ENCODE data around the gene ITIH3.
"Not testable (repeated sequence)": the region's sequence is repeated elsewhere in the genome, so short reads cannot be mapped to it uniquely, and the experiment has no call there.

Gene ITIH3, protein sequence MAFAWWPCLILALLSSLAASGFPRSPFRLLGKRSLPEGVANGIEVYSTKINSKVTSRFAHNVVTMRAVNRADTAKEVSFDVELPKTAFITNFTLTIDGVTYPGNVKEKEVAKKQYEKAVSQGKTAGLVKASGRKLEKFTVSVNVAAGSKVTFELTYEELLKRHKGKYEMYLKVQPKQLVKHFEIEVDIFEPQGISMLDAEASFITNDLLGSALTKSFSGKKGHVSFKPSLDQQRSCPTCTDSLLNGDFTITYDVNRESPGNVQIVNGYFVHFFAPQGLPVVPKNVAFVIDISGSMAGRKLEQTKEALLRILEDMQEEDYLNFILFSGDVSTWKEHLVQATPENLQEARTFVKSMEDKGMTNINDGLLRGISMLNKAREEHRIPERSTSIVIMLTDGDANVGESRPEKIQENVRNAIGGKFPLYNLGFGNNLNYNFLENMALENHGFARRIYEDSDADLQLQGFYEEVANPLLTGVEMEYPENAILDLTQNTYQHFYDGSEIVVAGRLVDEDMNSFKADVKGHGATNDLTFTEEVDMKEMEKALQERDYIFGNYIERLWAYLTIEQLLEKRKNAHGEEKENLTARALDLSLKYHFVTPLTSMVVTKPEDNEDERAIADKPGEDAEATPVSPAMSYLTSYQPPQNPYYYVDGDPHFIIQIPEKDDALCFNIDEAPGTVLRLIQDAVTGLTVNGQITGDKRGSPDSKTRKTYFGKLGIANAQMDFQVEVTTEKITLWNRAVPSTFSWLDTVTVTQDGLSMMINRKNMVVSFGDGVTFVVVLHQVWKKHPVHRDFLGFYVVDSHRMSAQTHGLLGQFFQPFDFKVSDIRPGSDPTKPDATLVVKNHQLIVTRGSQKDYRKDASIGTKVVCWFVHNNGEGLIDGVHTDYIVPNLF

GRCh38 chr3:52794612-52795099 is at the start of gene ITIH3:
ITIH3 (plus strand) TSS chr3:52794796; CDS start chr3:52794804, 8 bp downstream.
- no peak for DNase-seq (ENCODE audit: low spot score)

GRCh38 chr3:52752045-52752660 is 42.4 kb upstream of the ITIH3 start:
- no peak for DNase-seq (ENCODE audit: low spot score)

DNA sequence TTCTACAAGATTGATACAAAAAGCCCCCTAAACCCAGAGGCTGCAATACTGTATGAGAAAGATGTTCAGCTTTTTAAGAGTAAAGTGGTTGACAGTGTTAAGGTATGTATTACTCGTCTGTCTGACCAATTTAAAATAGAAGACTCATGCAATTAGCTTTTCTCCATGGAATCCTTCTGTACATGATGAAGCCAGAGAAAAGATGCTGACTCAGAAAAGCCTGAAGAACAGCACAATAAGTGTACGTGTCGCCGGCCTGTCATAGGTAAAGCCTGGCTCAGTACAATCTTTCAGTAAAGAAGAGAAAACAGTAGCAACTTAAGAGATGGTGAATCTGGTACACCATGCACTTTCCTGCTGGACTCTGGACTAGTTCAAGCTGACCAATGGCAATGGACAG is 40.2 kb upstream of the ITIH3 start:
- DNase-seq (ENCODE audit: low spot score) = no peak

DNA sequence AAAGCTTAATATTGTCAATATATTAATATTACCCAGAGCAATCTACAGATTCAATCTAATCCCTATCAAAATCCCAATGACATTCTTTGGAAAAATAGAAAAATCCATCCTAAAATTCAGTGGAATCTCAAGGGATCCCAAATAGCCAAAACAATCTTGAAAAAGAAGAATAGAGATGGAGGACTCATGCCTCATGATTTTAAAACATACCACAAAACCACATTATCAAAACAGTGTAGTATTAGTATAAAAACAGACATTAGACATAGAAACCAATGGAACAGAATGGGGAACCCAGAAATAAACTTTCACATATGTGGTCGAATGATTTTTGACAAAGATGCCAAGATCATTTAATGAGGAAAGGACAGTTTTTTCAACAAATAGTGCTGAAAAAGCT is 38.5 kb upstream of the ITIH3 start:
- DNase-seq (ENCODE audit: low spot score) = no peak

- no peak for DNase-seq (ENCODE audit: low spot score)
These were observed 31.1 kb upstream of the ITIH3 start for GRCh38 chr3:52763466-52763865.

- peak; percentile 18 for DNase-seq (ENCODE audit: low spot score)
These were observed 24.7 kb upstream of the ITIH3 start for GRCh38 chr3:52769786-52770455.

GRCh38 chr3:52770496-52771333 is 23.9 kb upstream of the ITIH3 start, which contains the start of gene NEK4:
NEK4 (minus strand) TSS chr3:52770940; CDS start chr3:52770746, 194 bp downstream.
- DNase-seq (ENCODE audit: low spot score) = peak; percentile 93

DNA sequence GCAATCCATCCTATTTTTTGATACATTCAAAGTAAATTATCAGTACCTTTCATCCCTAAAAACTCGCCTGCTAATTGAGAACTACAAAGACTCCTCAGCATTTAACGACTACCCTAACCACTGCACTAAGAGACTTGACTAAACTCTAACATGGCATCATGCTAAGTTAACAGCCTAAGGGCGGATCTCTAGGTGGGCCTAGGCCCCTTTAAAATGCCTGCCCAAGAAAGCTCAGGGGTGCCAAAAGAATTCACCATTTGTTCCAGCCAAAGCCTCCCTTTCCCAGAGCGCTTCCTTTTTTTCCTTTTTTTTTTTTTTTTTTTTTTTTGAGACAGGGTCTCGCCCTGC is 23.3 kb upstream of the ITIH3 start:
- no peak for DNase-seq (ENCODE audit: low spot score)

- no peak for DNase-seq (ENCODE audit: low spot score)
These were observed 22.9 kb upstream of the ITIH3 start for GRCh38 chr3:52771702-52772101.

- DNase-seq (ENCODE audit: low spot score) = no peak
These were observed 21.1 kb upstream of the ITIH3 start for GRCh38 chr3:52773361-52774065.

DNA sequence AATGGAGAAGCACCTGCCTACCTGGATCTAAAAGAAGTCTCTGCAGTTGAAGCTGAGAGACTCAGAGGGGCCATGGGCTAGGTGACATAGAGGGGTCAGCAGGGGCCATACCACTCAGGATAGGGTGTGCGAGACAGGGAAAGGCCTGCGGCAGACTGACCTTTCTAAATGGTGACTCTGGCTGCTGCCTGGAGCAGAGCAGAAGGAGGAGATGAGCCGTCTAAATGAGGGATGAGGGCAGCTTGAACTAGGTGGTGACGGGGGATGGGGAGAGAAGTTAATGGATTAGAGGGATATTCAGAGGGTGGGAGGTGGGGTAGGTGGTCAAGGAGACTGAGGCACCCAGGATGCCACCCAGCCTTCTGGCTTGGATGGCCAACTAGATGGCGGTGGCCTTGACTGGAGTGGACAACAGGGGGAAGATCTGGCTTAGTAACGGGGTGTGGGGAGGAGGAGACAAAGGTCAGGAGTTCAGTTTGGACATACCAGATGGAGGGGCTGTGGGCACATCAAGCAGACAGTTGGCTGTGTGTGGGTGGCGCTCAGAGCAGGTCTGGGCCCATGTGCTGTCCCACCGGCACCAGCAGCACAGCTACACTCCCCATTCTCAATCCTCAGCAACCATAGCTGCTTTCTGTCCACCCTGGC is 20.4 kb upstream of the ITIH3 start:
- DNase-seq (ENCODE audit: low spot score) = no peak

DNA sequence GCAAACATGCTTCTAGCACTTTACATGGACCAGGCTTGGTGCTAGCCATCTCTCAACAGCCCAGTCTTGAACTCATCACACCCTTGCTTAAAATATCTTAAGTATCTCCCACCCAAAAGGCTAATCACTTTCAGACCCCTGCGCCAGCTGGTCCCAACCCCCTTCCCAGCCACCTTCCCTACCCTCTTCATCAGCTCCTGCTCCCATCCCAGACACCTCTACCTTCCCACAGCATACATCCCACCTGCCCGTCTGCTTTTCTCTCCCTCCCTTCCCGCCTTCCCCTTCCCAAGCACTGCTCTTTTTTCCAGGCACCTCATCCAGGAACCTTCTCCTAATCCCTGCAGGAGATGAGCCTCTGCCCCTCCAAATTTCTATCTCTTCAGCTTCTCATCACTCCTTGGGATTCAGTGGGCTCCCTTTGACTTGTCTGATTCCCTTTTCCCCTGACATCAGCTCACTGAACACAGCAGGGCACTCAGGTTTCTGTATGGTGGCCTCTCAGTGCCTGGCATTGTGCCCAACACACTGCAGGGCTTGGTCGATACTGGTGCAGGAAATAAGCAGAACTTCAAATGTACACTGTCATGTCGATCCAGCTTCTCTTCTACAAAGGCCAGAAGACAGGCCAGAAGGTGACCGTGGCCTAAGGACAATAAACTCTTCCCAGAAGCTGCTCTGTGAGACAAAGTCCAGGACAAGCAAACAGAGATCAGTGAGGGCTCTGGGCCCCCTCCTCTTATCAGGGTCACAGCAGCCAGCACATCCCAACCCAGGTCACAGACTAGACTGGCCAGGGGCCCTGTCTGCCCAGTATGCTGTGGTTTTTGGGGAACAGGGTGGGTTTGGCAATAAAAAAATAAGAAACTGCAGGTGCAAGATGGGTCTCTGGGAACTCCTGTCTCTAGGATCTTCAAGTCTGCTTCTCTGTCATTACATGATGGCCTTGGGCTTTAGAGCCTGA is 19.4 kb upstream of the ITIH3 start:
- no peak for DNase-seq (ENCODE audit: low spot score)

DNA sequence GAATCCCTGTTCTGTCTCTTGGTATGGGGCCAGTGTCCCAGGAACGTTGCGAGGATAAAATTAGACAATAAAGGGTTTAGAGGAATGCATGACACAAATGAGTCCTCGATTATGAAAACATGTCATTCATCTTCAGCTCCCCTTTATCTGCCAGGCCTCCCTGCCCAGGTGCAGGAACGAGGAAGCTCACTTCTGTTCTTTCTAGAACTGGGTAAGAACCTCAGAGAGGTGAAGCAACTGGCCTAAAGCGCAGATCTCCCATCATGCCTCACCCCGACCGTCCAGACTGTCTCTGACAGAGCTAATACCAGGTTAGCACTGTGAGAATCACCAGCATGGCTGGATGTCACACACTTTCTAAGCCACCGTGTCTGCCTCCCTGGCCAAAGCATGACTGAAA is 18.7 kb upstream of the ITIH3 start:
- no peak for DNase-seq (ENCODE audit: low spot score)

DNA sequence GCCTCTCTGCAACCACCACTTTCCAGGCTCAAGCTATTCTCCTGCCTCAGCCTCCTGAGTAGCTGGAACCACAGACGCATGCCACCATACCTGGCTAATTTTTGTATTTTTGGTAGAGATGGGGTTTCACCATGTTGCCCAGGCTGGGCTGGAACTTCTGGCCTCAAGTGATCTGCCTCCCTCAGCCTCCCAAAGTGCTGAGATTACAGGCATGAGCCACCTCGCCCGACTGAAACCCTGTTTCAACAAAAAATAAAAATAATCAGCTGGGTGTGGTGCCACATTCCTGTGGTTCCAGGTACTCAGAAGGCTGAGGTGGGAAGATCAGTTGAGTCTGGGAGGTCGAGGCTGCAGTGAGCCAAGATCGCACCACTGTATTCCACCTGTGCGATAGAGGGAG is 18.1 kb upstream of the ITIH3 start:
- DNase-seq (ENCODE audit: low spot score) = not testable (repeated sequence)

DNA sequence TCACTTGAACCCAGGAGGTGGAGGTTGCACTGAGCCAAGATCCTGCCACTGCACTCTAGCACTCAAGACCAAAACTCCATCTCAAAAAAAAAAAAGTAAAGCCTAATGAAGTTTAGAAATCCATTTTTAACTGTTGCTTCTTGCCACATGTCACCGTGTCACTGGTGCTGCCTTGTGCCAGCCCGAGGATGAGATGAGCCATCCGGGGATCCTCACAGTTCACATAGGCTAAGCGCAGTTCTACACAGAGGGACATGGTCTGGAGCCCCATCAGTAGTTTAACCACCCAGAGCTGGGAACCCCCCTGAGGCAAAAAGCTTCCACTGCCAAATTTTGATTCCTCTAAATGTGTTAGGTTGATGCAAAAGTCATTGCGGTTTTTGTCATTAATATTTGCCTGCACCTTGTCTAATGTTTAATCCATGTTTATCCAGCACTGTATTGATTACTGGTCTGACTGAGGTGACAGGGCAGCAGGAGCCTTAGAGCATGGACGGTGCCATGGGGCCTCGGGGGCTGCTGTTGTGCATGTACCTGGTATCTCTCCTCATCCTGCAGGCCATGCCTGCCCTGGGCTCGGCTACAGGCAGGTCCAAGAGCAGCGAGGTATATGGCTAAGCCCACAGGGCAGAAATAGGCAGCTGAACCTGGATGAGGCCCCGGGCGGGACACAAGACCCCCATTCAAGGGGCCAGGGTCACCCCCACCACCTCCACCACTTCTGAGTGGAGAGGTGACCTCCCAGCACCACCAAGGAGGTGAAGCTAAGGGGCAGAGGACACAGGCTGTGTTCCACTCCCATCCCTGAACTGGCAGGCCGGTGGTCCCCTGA is 17.3 kb upstream of the ITIH3 start, which contains the start of gene ITIH1:
Gene ITIH1, plus strand, starts transcription at position 473 of the 832 bp plus-strand sequence. Its CDS starts 17 bp downstream, at position 490.
- DNase-seq (ENCODE audit: low spot score) = no peak

GRCh38 chr3:52777959-52778805 is 16.4 kb upstream of the ITIH3 start:
- DNase-seq (ENCODE audit: low spot score) = no peak

Measured in kidney tubule cell (primary cell).